ENCODE measurements around the gene ADGRG7. TPM values are rescaled to one million over a fixed set of nuclear protein-coding genes. Genes with fewer than 3 reads are reported as not detected.
A peak's percentile ranks its signal among the peaks of the same experiment; 100 is the strongest.

ADGRG7 gene
- total and polyA plus RNA-seq, 9 of the 15 experiments (the other 6 are each of a cell fraction or from before 2014, with no cell fraction given): 0.03 TPM; not detected in 7

GRCh38 chr3:100708989-100709841 lies 99.8 kb downstream of the ADGRG7 start, which contains the start of gene TFG:
Gene TFG (plus strand): TSS chr3:100709494. CDS start chr3:100713686, 4,192 bp downstream.
- peak within 1 kb of the TSS; percentile 86 for H2AFZ ChIP-seq (ENCODE audit: low read depth, low read length)
- peaks cover 4% of the 10 kb centered on the region for H3K9me1 ChIP-seq (ENCODE audit: control insufficient read depth, insufficient read depth, low read length)
- H3K36me3 ChIP-seq (ENCODE audit: control insufficient read depth, insufficient read depth, low read length): peaks cover 32% of the 10 kb centered on the region
- in situ Hi-C loops (cut with MboI): no loop called here
- H3K4me1 ChIP-seq (replicated peaks in 1 of 2; ENCODE audit: control insufficient read depth in 2 of 2, insufficient read depth in 2 of 2, low read length in 2 of 2): peaks cover 4 to 19% of the 10 kb centered on the region in 2 experiments; a peak in 3 of 5 replicates
- H3K9me3 ChIP-seq (replicated peaks; ENCODE audit: control insufficient read depth, insufficient read depth, low read depth, low read length): no peaks in the 10 kb centered on the region; the same call in 1 of the 2 replicates
- H3K27me3 ChIP-seq (ENCODE audit: control insufficient read depth in 2 of 2, insufficient read depth in 2 of 2, low read length in 2 of 2): no peaks in the 10 kb centered on the region
- H3K4me3 ChIP-seq: peak within 1 kb of the TSS; percentile 83
- peak within 1 kb of the TSS; percentile 93 for H3K4me2 ChIP-seq (ENCODE audit: insufficient read depth, low read length)
- no peaks in the 10 kb centered on the region; the same call in 1 of the 2 replicates for H4K20me1 ChIP-seq (replicated peaks; ENCODE audit: control insufficient read depth, insufficient read depth, low read length)
- FAIRE-seq (peak; percentile 99), ATAC-seq (peak; percentile 94), DNase-seq (ENCODE audit: extremely low read depth in 1 of 4, low spot score in 3 of 4) (peak; percentile 97 to 98 (median 98))
- peak within 1 kb of the TSS; percentile 92 for H3K27ac ChIP-seq (ENCODE audit: extremely low read depth, low read depth, low read length)
- 1% methylated on average over 43 of the region's 76 CpGs for WGBS (ENCODE audit: insufficient coverage, low coverage, missing lambda C conversion rate)
- peaks cover 45% of the 10 kb centered on the region for H3K79me2 ChIP-seq (ENCODE audit: control insufficient read depth, insufficient read depth, low read length)
- intact Hi-C loops (cut with micrococcal nuclease): loop anchor here (5.0 to 10.0 kb wide), 3 partner anchors 42 to 304 kb away; partner anchors contain the start of genes LNP1 and TOMM70
- BruUV-seq (replicated peaks): no TSS peak
- ChIA-PET CTCF (ENCODE audit: low intra/inter-chr PET ratio) (interaction anchor here (0.7 kb wide), 1 partner anchor 247 kb away, joined by 5 read pairs; no protein-coding TSS in a partner anchor), POLR2A (interaction anchor here (0.5 to 2.3 kb wide), 10 partner anchors 15 to 374 kb away, joined by 3 to 29 read pairs (median 3); partner anchors contain the start of gene NIT2)
- H3K9ac ChIP-seq (ENCODE audit: insufficient read depth in 1 of 2, low read depth in 2 of 2, low read length in 2 of 2): peak within 1 kb of the TSS; percentile 93 to 95
- TF ChIP-seq SAP30 (IDR thresholded peaks at IDR 0.05; ENCODE audit: borderline replicate concordance, insufficient read depth, low read depth, low read length, poor library complexity, severe bottlenecking) (peak; percentile 18), EP400 (IDR thresholded peaks at IDR 0.05) (peak; percentile 79), HNRNPLL (IDR thresholded peaks at IDR 0.05; ENCODE audit: low read depth, low read length, poor library complexity, severe bottlenecking) (peak; percentile 44), FOXJ2 (tag; IDR thresholded peaks at IDR 0.05) (0 out of 2 replicates have a peak, but pooled peaks have one; percentile 49), RBFOX2 (IDR thresholded peaks at IDR 0.05; ENCODE audit: low read depth, low read length) (peak; percentile 94), NR2C2 (CRISPR knock-in tag; IDR thresholded peaks at IDR 0.05) (no peak), NR2C2 (tag; IDR thresholded peaks at IDR 0.05) (peak; percentile 27; the same call in 1 of the 2 replicates), NRF1 (conservative IDR thresholded peaks at IDR 0.05 in 1 of 2, IDR thresholded peaks at IDR 0.05 in 1 of 2) (peak; percentile 99), RB1 (IDR thresholded peaks at IDR 0.05; ENCODE audit: low read depth) (0 out of 2 replicates have a peak, but pooled peaks have one; percentile 16), MYBL2 (IDR thresholded peaks at IDR 0.05; ENCODE audit: low read depth) (no peak), MYBL2 (CRISPR knock-in tag; IDR thresholded peaks at IDR 0.05; ENCODE audit: borderline replicate concordance) (no peak), ZBTB2 (IDR thresholded peaks at IDR 0.05) (peak; percentile 96), ZC3H4 (CRISPR knock-in tag; IDR thresholded peaks at IDR 0.05; ENCODE audit: borderline replicate concordance) (no peak), BCL6 (CRISPR knock-in tag; IDR thresholded peaks at IDR 0.05) (no peak), YY1 (IDR thresholded peaks at IDR 0.05; ENCODE audit: borderline replicate concordance in 1 of 3, control insufficient read depth in 1 of 3, extremely low read depth in 1 of 3, insufficient read depth in 3 of 3, insufficient read length in 1 of 3, insufficient replicate concordance in 2 of 3, low read depth in 1 of 3, low read length in 2 of 3) (peak in 2 of 3 experiments; percentile 8 to 21), CHD2 (IDR thresholded peaks at IDR 0.05; ENCODE audit: low read depth, low read length) (peak; percentile 75; the same call in 1 of the 2 replicates), ATF7 (IDR thresholded peaks at IDR 0.05) (peak; percentile 70), TBP (optimal IDR thresholded peaks at IDR 0.05; ENCODE audit: low read depth, low read length) (peak; percentile 70), SOX6 (IDR thresholded peaks at IDR 0.05) (peak; percentile 46; the same call in 1 of the 2 replicates), RBM25 (IDR thresholded peaks at IDR 0.05; ENCODE audit: low read depth, low read length, severe bottlenecking) (peak; percentile 52)
